H1 (cell line): Measurements from ENCODE around the gene KRTDAP. TPM values are rescaled to one million over a fixed set of nuclear protein-coding genes. Genes with fewer than 3 reads are reported as not detected.
A peak's percentile ranks its signal among the peaks of the same experiment; 100 is the strongest.

Source experiments
- CTCF ChIA-PET: fragments of 300-600 bp; sonication (Branson Sonifier 250); formaldehyde crosslinking; loops from one replicate; lab custom pipeline; 2021; ENCODE audit not compliant: partially characterized antibody; lab: Charles Lee
- POLR2A ChIA-PET: fragments of 300-600 bp; sonication (Branson Sonifier 250); formaldehyde crosslinking; loops from one replicate; lab custom pipeline; 2021; ENCODE audit warnings: inconsistent platforms; ENCODE audit not compliant: partially characterized antibody; lab: Charles Lee
- DNase-seq, 2 experiments: peaks; one replicate each; pipeline versions ENCODE4 v3.0.0 to v3.0.0-alpha.2; 2010 to 2022; ENCODE audit warnings: low spot score in 2 of 2, low read depth in 1 of 2, mixed read lengths in 1 of 2
- FAIRE-seq: peaks from 2 replicates; lab custom pipeline; 2011; peaks lifted over from hg19 to GRCh38; lab: Jason Lieb, UNC
- H2AFZ ChIP-seq: 2 replicates; pipeline ENCODE4 v1.8.1; 2012; ENCODE audit warnings: low read length, inconsistent platforms
- H2AK5ac ChIP-seq: 2 replicates; pipeline ENCODE4 v1.6.1; 2013; ENCODE audit warnings: low read depth, low read length
- H2BK120ac ChIP-seq: replicated peaks from 2 replicates; pipeline ENCODE3; 2013; ENCODE audit warnings: low read depth, low read length, inconsistent platforms
- H2BK12ac ChIP-seq: 2 replicates; pipeline ENCODE4 v1.6.1; 2013; ENCODE audit warnings: low read depth, low read length
- H2BK15ac ChIP-seq: 2 replicates; pipeline ENCODE4 v1.6.1; 2013; ENCODE audit warnings: low read length
- H2BK20ac ChIP-seq: 2 replicates; pipeline ENCODE4 v1.6.1; 2013; ENCODE audit warnings: low read length
- H2BK5ac ChIP-seq: 2 replicates; pipeline ENCODE4 v1.6.1; 2013; ENCODE audit warnings: low read depth, low read length
- H3K14ac ChIP-seq: 2 replicates; pipeline ENCODE4 v1.6.1; 2013; ENCODE audit warnings: inconsistent platforms; ENCODE audit not compliant: insufficient read length
- H3K18ac ChIP-seq: 2 replicates; pipeline ENCODE4 v1.6.1; 2013; ENCODE audit warnings: low read length; ENCODE audit errors: extremely low read depth
- H3K23ac ChIP-seq: 2 replicates; pipeline ENCODE4 v1.6.1; 2013; ENCODE audit warnings: inconsistent platforms; ENCODE audit not compliant: insufficient read length
- H3K23me2 ChIP-seq: 2 replicates; pipeline ENCODE4 v1.6.1; 2013; ENCODE audit warnings: low read depth, low read length
- H3K27ac ChIP-seq: 2 replicates; pipeline ENCODE4 v1.6.1; 2011; ENCODE audit warnings: low read depth, low read length, inconsistent platforms
- H3K27me3 ChIP-seq, 4 experiments: replicated peaks in 1 of 4; 1 replicate in 1 of 4; 2 replicates in 3 of 4; pipeline versions ENCODE4 v1.6.1 to v1.8.1; 2011 to 2013; ENCODE audit warnings: low read length in 3 of 4, mild to moderate bottlenecking in 3 of 4, inconsistent platforms in 2 of 4, mixed read lengths in 2 of 4, moderate library complexity in 1 of 4; ENCODE audit not compliant: control insufficient read depth in 3 of 4, insufficient read depth in 3 of 4; ENCODE audit errors: extremely low read depth in 1 of 4
- H3K36me3 ChIP-seq, 4 experiments: 2 replicates each; pipeline versions ENCODE4 v1.6.1 to v1.8.1; 2011 to 2013; ENCODE audit warnings: mild to moderate bottlenecking in 4 of 4, low read length in 3 of 4, moderate library complexity in 2 of 4, control low read depth in 1 of 4, inconsistent platforms in 1 of 4; ENCODE audit not compliant: insufficient read depth in 4 of 4, control insufficient read depth in 2 of 4
- H3K4ac ChIP-seq: replicated peaks from 2 replicates; pipeline ENCODE3; 2013; ENCODE audit warnings: low read length, low read depth, mixed read lengths, inconsistent platforms; ENCODE audit not compliant: insufficient read length
- H3K4me1 ChIP-seq, 4 experiments: replicated peaks in 1 of 4; 1 replicate in 1 of 4; 2 replicates in 3 of 4; pipeline versions ENCODE4 v1.6.1 to v1.8.1; 2011 to 2013; ENCODE audit warnings: low read length in 3 of 4, inconsistent platforms in 2 of 4, mixed read lengths in 1 of 4; ENCODE audit not compliant: insufficient read depth in 4 of 4, control insufficient read depth in 3 of 4
- H3K4me2 ChIP-seq, 2 experiments: 2 replicates each; pipeline versions ENCODE4 v1.6.1 to v1.8.1; 2011 to 2013; ENCODE audit warnings: low read depth in 2 of 2, low read length in 2 of 2, control low read depth in 1 of 2, inconsistent platforms in 1 of 2, mild to moderate bottlenecking in 1 of 2; ENCODE audit not compliant: insufficient read depth in 1 of 2
- H3K4me3 ChIP-seq, 4 experiments: fragments of 200-600, 300-600 bp in 1 of 4; sonication (generic), shearing (Covaris generic), sonication (Bioruptor Twin) in 1 of 4; 2 replicates each; pipeline versions ENCODE4 v1.5.1 to v1.8.1; 2011 to 2016; ENCODE audit warnings: low read length in 4 of 4, low read depth in 3 of 4, control low read depth in 2 of 4, inconsistent platforms in 2 of 4, mild to moderate bottlenecking in 2 of 4, mixed read lengths in 1 of 4, moderate library complexity in 1 of 4; ENCODE audit not compliant: insufficient read depth in 2 of 4; ENCODE audit errors: extremely low read depth in 1 of 4
- H3K56ac ChIP-seq: replicated peaks from 2 replicates; pipeline ENCODE3; 2013; ENCODE audit warnings: low read depth, mild to moderate bottlenecking, mixed read lengths, low read length, inconsistent platforms; ENCODE audit not compliant: insufficient read length
- H3K79me1 ChIP-seq: 2 replicates; pipeline ENCODE4 v1.6.1; 2013; ENCODE audit warnings: low read depth, low read length, control low read depth
- H3K79me2 ChIP-seq, 2 experiments: 2 replicates each; pipeline versions ENCODE4 v1.6.1 to v1.8.1; 2012 to 2013; ENCODE audit warnings: low read length in 2 of 2, mild to moderate bottlenecking in 2 of 2, inconsistent platforms in 1 of 2; ENCODE audit not compliant: insufficient read depth in 2 of 2, control insufficient read depth in 1 of 2
- H3K9ac ChIP-seq, 4 experiments: replicated peaks in 1 of 4; 1 replicate in 1 of 4; 2 replicates in 3 of 4; pipeline versions ENCODE4 v1.6.1 to v1.8.1; 2011 to 2013; ENCODE audit warnings: low read depth in 3 of 4, low read length in 3 of 4, control low read depth in 2 of 4, mild to moderate bottlenecking in 2 of 4, moderate library complexity in 2 of 4, inconsistent platforms in 1 of 4; ENCODE audit errors: extremely low read depth in 1 of 4
- H3K9me3 ChIP-seq, 2 experiments: 2 replicates each; pipeline versions ENCODE4 v1.6.1 to v1.8.1; 2012 to 2013; ENCODE audit warnings: mild to moderate bottlenecking in 2 of 2, moderate library complexity in 2 of 2, control low read depth in 1 of 2, inconsistent platforms in 1 of 2, low read depth in 1 of 2, low read length in 1 of 2, mixed read lengths in 1 of 2; ENCODE audit not compliant: insufficient read depth in 2 of 2
- H4K20me1 ChIP-seq, 2 experiments: replicated peaks in 1 of 2; 2 replicates each; pipeline versions ENCODE3 to v1.8.1; 2011 to 2013; ENCODE audit warnings: inconsistent platforms in 2 of 2, low read length in 2 of 2, mild to moderate bottlenecking in 1 of 2; ENCODE audit not compliant: insufficient read depth in 2 of 2, control insufficient read depth in 1 of 2
- H4K5ac ChIP-seq: 2 replicates; pipeline ENCODE4 v1.6.1; 2013; ENCODE audit warnings: low read length, low read depth, mixed read lengths, inconsistent platforms; ENCODE audit not compliant: insufficient read length
- H4K8ac ChIP-seq: 2 replicates; pipeline ENCODE4 v1.8.0; 2013; ENCODE audit warnings: mild to moderate bottlenecking, moderate library complexity, low read length, inconsistent platforms; ENCODE audit not compliant: insufficient read depth; ENCODE audit errors: extremely low read depth
- H4K91ac ChIP-seq: replicated peaks from 2 replicates; pipeline ENCODE3; 2013; ENCODE audit warnings: low read length, mixed read lengths, inconsistent platforms; ENCODE audit not compliant: insufficient read length
- CBX5 ChIP-seq: fragments of 300-800, 300-1000 bp; sonication (generic); IDR thresholded peaks from 2 replicates; pipeline ENCODE4 v1.7.1; 2016; ENCODE audit warnings: antibody characterized with exemption, low read length, low read depth
- CHD2 ChIP-seq: IDR thresholded peaks from 2 replicates; pipeline ENCODE4 v1.6.1; 2012; ENCODE audit warnings: low read length, improper control_type of control experiment
- GABPA ChIP-seq: IDR thresholded peaks from 2 replicates; pipeline ENCODE4 v1.6.1; 2011; ENCODE audit warnings: mild to moderate bottlenecking, low read length, moderate library complexity, borderline replicate concordance; ENCODE audit not compliant: insufficient read depth
- KDM5A ChIP-seq: fragments of 200-600 bp; IDR thresholded peaks from 2 replicates; pipeline ENCODE4 v1.7.1; 2012; ENCODE audit warnings: mild to moderate bottlenecking, low read length, inconsistent platforms, mixed read lengths
- NRF1 ChIP-seq: IDR thresholded peaks from 2 replicates; pipeline ENCODE4 v1.6.1; 2011; ENCODE audit warnings: mild to moderate bottlenecking, low read depth, low read length, improper control_type of control experiment
- RAD21 ChIP-seq, 2 experiments: IDR thresholded peaks in 1 of 2; conservative IDR thresholded peaks in 1 of 2; 2 replicates each; pipeline ENCODE4 v1.6.1; 2011; ENCODE audit warnings: low read depth in 2 of 2, low read length in 2 of 2, improper control_type of control experiment in 1 of 2, inconsistent platforms in 1 of 2, mild to moderate bottlenecking in 1 of 2, moderate library complexity in 1 of 2
- SIX5 ChIP-seq: IDR thresholded peaks from 2 replicates; pipeline ENCODE4 v1.6.1; 2011; ENCODE audit warnings: mild to moderate bottlenecking, low read depth, low read length
- SUZ12 ChIP-seq: fragments of 200-600 bp; sonication (generic); IDR thresholded peaks from 2 replicates; pipeline ENCODE4 v1.6.1; 2012; ENCODE audit warnings: mild to moderate bottlenecking, inconsistent platforms, low read length, moderate library complexity, mixed read lengths
- WGBS, 2 experiments: shearing (Covaris generic) in 1 of 2; methylation state at CpG; one replicate each; pipeline versions ENCODE4 v1.1.6 to v1.1.7; 2013 to 2015; ENCODE audit warnings: low lambda C conversion rate in 2 of 2, mixed read lengths in 2 of 2, inconsistent platforms in 1 of 2, low coverage in 1 of 2, missing lambda C conversion rate in 1 of 2; ENCODE audit not compliant: insufficient replicate concordance in 2 of 2, insufficient coverage in 1 of 2, insufficient read length in 1 of 2; ENCODE audit errors: extremely low coverage in 1 of 2, missing lambda C conversion rate in 1 of 2; 5-methylcytosine and 5-hydroxymethylcytosine counted together
- polyA plus RNA-seq, 7 experiments: library from polyadenylated mRNA; depleted of rRNA in 3 of 7; stranded (reverse) in 5 of 7; unstranded in 2 of 7; fragments of >200 nt in 5 of 7; fragments of 200-250 nt in 2 of 7; gene quantifications; 1 replicate in 5 of 7; 2 replicates in 1 of 7; 4 replicates in 1 of 7; pipeline versions ENCODE4 v1.2.1 to v1.2.3, GENCODE V29; 2011 to 2013; ENCODE audit warnings: missing spikeins in 2 of 7, mixed read lengths in 2 of 7
- total RNA-seq: library from RNA; stranded (reverse); fragmentation: NEBNext Ultra II Directional; extraction: Animal tissue kit (Norgen Biotek cat#: 25700); gene quantifications from 2 replicates; pipeline ENCODE4 v1.2.1, GENCODE V29; 2021
- TF ChIP-seq, protein P1 (sequence below): IDR thresholded peaks from 2 replicates; pipeline ENCODE4 v1.6.1; 2012; ENCODE audit warnings: low read length, inconsistent platforms

The KRTDAP gene
- total and polyA plus RNA-seq, 2 of the 8 experiments (the other 6 are each of a cell fraction or from before 2014, with no cell fraction given), result 0.69 to 0.88 TPM

DNA sequence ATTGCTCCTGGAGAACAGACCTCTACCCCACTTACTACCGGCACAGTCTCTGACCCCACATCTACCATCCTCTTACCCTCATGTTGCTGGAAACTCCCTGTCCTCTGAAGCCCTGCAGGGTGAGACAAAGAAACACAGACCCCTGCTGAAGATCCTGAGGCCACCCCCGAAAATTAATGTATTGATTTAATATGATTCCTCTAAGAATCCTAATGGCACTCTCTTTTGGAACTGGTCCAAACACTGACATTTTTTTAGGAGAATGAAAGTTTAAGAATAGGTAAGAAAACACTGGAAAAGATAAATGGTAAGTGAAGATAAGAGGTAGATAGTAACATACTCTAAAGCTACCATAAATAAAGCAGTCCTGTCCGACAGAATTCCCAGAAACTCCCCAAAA is 17.9 kb upstream of the KRTDAP start:
- H2BK15ac ChIP-seq, result no peak overlapping the region
- ChIA-PET CTCF (interaction anchor here (0.9 to 3.7 kb wide), 9 partner anchors 10 to 201 kb away, joined by 3 to 28 read pairs (median 4); partner anchors contain the start of gene FFAR3), POLR2A (interaction anchor here (1.0 to 7.4 kb wide), 14 partner anchors 12 to 305 kb away, joined by 3 to 110 read pairs (median 10); partner anchors contain the start of genes KRTDAP and TMEM147)
- H4K5ac ChIP-seq, result no peak overlapping the region
- H2BK120ac ChIP-seq, result no peak overlapping the region
- peaks cover 14 to 39% (median 26%) of the 10 kb centered on the region in 4 experiments for H3K36me3 ChIP-seq
- no peak overlapping the region for H3K18ac ChIP-seq
- H2AFZ ChIP-seq, result no peak overlapping the region
- FAIRE-seq (no peak), DNase-seq (no peak)
- no peak overlapping the region for H2BK5ac ChIP-seq
- no peak overlapping the region for H3K56ac ChIP-seq
- peak overlapping the region in 1 of 4 experiments; percentile 89; a peak in 3 of 8 replicates for H3K4me3 ChIP-seq
- peaks cover 9% of the 10 kb centered on the region for H3K23me2 ChIP-seq
- H3K23ac ChIP-seq, result no peak overlapping the region
- H3K4me2 ChIP-seq, result peak overlapping the region; percentile 84 to 86
- H2AK5ac ChIP-seq, result no peak overlapping the region
- no peak overlapping the region for H2BK12ac ChIP-seq
- H3K79me2 ChIP-seq, result peaks cover 0 to 34% of the 10 kb centered on the region in 2 experiments; a peak in 2 of 4 replicates
- no peak overlapping the region for H3K4ac ChIP-seq
- no peaks in the 10 kb centered on the region for H3K9me3 ChIP-seq
- H2BK20ac ChIP-seq, result no peak overlapping the region
- H3K79me1 ChIP-seq, result peaks cover 2% of the 10 kb centered on the region; the same call in 1 of the 2 replicates
- WGBS, 2 experiments, result 89% methylated on average over 3 of the region's 3 CpGs; no CpG with 5 or more reads in 1 of the 2 experiments
- no peak overlapping the region for H4K8ac ChIP-seq
- TF ChIP-seq SUZ12, result no peak
- no peak for TF ChIP-seq NRF1
- no peak for TF ChIP-seq RAD21 (IDR thresholded peaks at IDR 0.05 in 1 of 2, conservative IDR thresholded peaks at IDR 0.05 in 1 of 2; ENCODE audit: low read depth in 2 of 2, low read length in 2 of 2)
- no peak for TF ChIP-seq KDM5A
- no peak for TF ChIP-seq GABPA
- no peak for TF ChIP-seq CHD2
- no peak for TF ChIP-seq SIX5
- TF ChIP-seq CBX5, result no peak
- TF ChIP-seq, protein P1, sequence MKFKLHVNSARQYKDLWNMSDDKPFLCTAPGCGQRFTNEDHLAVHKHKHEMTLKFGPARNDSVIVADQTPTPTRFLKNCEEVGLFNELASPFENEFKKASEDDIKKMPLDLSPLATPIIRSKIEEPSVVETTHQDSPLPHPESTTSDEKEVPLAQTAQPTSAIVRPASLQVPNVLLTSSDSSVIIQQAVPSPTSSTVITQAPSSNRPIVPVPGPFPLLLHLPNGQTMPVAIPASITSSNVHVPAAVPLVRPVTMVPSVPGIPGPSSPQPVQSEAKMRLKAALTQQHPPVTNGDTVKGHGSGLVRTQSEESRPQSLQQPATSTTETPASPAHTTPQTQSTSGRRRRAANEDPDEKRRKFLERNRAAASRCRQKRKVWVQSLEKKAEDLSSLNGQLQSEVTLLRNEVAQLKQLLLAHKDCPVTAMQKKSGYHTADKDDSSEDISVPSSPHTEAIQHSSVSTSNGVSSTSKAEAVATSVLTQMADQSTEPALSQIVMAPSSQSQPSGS, result no peak
- peaks cover 0 to 3% of the 10 kb centered on the region in 2 experiments for H4K20me1 ChIP-seq
- no peak overlapping the region for H3K27ac ChIP-seq
- no peak overlapping the region for H3K14ac ChIP-seq
- H3K27me3 ChIP-seq, result peaks cover 0 to 5% (median 3%) of the 10 kb centered on the region in 4 experiments; a peak in 3 of 7 replicates
- H4K91ac ChIP-seq, result no peak overlapping the region
- H3K4me1 ChIP-seq, result peaks cover 0 to 10% (median 8%) of the 10 kb centered on the region in 4 experiments; a peak in 6 of 7 replicates
- H3K9ac ChIP-seq, result no peak overlapping the region
